ENCODE data around the gene TADA1. TPM values are rescaled to one million over a fixed set of nuclear protein-coding genes. Genes with fewer than 3 reads are reported as not detected.

TADA1 gene
- total and polyA plus RNA-seq, 2 experiments from 2014 or later = 21.8 to 22.0 TPM

- no peak for ATAC-seq
- no peak overlapping the region for H2AFZ ChIP-seq
- H3K4me2 ChIP-seq = no peak overlapping the region
- peaks cover 4% of the 10 kb centered on the region; the same call in 1 of the 2 replicates for H3K4me1 ChIP-seq (ENCODE audit: insufficient read depth)
- H3K36me3 ChIP-seq (ENCODE audit: insufficient read depth) = no peaks in the 10 kb centered on the region
- no peak overlapping the region for H3K27ac ChIP-seq (ENCODE audit: low read depth)
- DNase-seq (ENCODE audit: low spot score) = no peak
- Mint-ChIP-seq H3K27me3 (ENCODE audit: insufficient read depth, low read depth, poor library complexity) (peaks cover 15% of the 10 kb centered on the region), H3K9me3 (no peaks in the 10 kb centered on the region), H3K4me1 (peaks cover 3% of the 10 kb centered on the region; the same call in 1 of the 3 replicates), H3K36me3 (ENCODE audit: low read depth) (no peaks in the 10 kb centered on the region), H3K27ac (no peak overlapping the region), H3K4me3 (no peak overlapping the region)
- H3F3A ChIP-seq (replicated peaks; ENCODE audit: low read depth) = no peaks in the 10 kb centered on the region; the same call in 1 of the 2 replicates
- H3K9me2 ChIP-seq (ENCODE audit: insufficient read depth) = no peaks in the 10 kb centered on the region
- no peak overlapping the region for H3K4me3 ChIP-seq
- no peaks in the 10 kb centered on the region for H3K79me2 ChIP-seq (replicated peaks; ENCODE audit: insufficient read depth)
- TF ChIP-seq ETS1 (IDR thresholded peaks at IDR 0.05) (no peak), STAT1 (IDR thresholded peaks at IDR 0.05; ENCODE audit: unreplicated experiment) (no peak), REST (IDR thresholded peaks at IDR 0.05; ENCODE audit: unreplicated experiment) (no peak), POLR2AphosphoS5 (IDR thresholded peaks at IDR 0.05; ENCODE audit: low read depth) (no peak), ZNF114 (CRISPR knock-in tag; IDR thresholded peaks at IDR 0.05) (no peak), EZH2 (IDR thresholded peaks at IDR 0.05; ENCODE audit: low read depth, unreplicated experiment) (no peak), JUNB (IDR thresholded peaks at IDR 0.05; ENCODE audit: unreplicated experiment) (no peak), CREB1 (CRISPR knock-in tag; IDR thresholded peaks at IDR 0.05; ENCODE audit: low read depth) (no peak), ZNF331 (CRISPR knock-in tag; IDR thresholded peaks at IDR 0.05; ENCODE audit: low read depth) (no peak), EZH2phosphoT487 (IDR thresholded peaks at IDR 0.05; ENCODE audit: unreplicated experiment) (no peak), NANOG (IDR thresholded peaks at IDR 0.05; ENCODE audit: borderline replicate concordance) (no peak)
- TF ChIP-seq, protein P1, sequence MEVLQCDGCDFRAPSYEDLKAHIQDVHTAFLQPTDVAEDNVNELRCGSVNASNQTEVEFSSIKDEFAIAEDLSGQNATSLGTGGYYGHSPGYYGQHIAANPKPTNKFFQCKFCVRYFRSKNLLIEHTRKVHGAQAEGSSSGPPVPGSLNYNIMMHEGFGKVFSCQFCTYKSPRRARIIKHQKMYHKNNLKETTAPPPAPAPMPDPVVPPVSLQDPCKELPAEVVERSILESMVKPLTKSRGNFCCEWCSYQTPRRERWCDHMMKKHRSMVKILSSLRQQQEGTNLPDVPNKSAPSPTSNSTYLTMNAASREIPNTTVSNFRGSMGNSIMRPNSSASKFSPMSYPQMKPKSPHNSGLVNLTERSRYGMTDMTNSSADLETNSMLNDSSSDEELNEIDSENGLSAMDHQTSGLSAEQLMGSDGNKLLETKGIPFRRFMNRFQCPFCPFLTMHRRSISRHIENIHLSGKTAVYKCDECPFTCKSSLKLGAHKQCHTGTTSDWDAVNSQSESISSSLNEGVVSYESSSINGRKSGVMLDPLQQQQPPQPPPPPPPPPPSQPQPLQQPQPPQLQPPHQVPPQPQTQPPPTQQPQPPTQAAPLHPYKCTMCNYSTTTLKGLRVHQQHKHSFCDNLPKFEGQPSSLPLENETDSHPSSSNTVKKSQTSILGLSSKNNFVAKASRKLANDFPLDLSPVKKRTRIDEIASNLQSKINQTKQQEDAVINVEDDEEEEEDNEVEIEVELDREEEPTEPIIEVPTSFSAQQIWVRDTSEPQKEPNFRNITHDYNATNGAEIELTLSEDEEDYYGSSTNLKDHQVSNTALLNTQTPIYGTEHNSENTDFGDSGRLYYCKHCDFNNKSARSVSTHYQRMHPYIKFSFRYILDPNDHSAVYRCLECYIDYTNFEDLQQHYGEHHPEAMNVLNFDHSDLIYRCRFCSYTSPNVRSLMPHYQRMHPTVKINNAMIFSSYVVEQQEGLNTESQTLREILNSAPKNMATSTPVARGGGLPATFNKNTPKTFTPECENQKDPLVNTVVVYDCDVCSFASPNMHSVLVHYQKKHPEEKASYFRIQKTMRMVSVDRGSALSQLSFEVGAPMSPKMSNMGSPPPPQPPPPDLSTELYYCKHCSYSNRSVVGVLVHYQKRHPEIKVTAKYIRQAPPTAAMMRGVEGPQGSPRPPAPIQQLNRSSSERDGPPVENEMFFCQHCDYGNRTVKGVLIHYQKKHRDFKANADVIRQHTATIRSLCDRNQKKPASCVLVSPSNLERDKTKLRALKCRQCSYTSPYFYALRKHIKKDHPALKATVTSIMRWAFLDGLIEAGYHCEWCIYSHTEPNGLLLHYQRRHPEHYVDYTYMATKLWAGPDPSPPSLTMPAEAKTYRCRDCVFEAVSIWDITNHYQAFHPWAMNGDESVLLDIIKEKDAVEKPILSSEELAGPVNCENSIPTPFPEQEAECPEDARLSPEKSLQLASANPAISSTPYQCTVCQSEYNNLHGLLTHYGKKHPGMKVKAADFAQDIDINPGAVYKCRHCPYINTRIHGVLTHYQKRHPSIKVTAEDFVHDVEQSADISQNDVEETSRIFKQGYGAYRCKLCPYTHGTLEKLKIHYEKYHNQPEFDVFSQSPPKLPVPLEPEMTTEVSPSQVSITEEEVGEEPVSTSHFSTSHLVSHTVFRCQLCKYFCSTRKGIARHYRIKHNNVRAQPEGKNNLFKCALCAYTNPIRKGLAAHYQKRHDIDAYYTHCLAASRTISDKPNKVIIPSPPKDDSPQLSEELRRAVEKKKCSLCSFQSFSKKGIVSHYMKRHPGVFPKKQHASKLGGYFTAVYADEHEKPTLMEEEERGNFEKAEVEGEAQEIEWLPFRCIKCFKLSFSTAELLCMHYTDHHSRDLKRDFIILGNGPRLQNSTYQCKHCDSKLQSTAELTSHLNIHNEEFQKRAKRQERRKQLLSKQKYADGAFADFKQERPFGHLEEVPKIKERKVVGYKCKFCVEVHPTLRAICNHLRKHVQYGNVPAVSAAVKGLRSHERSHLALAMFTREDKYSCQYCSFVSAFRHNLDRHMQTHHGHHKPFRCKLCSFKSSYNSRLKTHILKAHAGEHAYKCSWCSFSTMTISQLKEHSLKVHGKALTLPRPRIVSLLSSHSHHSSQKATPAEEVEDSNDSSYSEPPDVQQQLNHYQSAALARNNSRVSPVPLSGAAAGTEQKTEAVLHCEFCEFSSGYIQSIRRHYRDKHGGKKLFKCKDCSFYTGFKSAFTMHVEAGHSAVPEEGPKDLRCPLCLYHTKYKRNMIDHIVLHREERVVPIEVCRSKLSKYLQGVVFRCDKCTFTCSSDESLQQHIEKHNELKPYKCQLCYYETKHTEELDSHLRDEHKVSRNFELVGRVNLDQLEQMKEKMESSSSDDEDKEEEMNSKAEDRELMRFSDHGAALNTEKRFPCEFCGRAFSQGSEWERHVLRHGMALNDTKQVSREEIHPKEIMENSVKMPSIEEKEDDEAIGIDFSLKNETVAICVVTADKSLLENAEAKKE (CRISPR knock-in tag; IDR thresholded peaks at IDR 0.05) = no peak
- TF ChIP-seq, protein P2, sequence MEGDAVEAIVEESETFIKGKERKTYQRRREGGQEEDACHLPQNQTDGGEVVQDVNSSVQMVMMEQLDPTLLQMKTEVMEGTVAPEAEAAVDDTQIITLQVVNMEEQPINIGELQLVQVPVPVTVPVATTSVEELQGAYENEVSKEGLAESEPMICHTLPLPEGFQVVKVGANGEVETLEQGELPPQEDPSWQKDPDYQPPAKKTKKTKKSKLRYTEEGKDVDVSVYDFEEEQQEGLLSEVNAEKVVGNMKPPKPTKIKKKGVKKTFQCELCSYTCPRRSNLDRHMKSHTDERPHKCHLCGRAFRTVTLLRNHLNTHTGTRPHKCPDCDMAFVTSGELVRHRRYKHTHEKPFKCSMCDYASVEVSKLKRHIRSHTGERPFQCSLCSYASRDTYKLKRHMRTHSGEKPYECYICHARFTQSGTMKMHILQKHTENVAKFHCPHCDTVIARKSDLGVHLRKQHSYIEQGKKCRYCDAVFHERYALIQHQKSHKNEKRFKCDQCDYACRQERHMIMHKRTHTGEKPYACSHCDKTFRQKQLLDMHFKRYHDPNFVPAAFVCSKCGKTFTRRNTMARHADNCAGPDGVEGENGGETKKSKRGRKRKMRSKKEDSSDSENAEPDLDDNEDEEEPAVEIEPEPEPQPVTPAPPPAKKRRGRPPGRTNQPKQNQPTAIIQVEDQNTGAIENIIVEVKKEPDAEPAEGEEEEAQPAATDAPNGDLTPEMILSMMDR (conservative IDR thresholded peaks at IDR 0.05; ENCODE audit: low read depth in 2 of 2) = no peak
- no peaks in the 10 kb centered on the region for H4K20me1 ChIP-seq (replicated peaks; ENCODE audit: insufficient read depth)
- peaks cover 18% of the 10 kb centered on the region for H3K27me3 ChIP-seq (ENCODE audit: insufficient read depth)
These were observed 12.5 kb upstream of the TADA1 start for GRCh38 chr1:166888373-166889111.
